ENCODE results near the gene CCR6. TPM values are rescaled to one million over a fixed set of nuclear protein-coding genes. Genes with fewer than 3 reads are reported as not detected.

The CCR6 gene
- total and polyA plus RNA-seq, 2 of the 13 experiments (the other 11 are each of a cell fraction or from before 2014, with no cell fraction given) = 4.5 to 8.7 TPM

GRCh38 chr6:167141667-167142432, 19.0 kb downstream of the CCR6 start (continued):
- TF ChIP-seq SNAPC4 (CRISPR knock-in tag; IDR thresholded peaks at IDR 0.05) (no peak), ZNF282 (IDR thresholded peaks at IDR 0.05; ENCODE audit: partially characterized antibody) (no peak), RORA (CRISPR knock-in tag; IDR thresholded peaks at IDR 0.05) (no peak), DDIT3 (CRISPR knock-in tag; IDR thresholded peaks at IDR 0.05) (no peak), ZNF598 (CRISPR knock-in tag; IDR thresholded peaks at IDR 0.05; ENCODE audit: borderline replicate concordance) (peak; percentile 42), RXRA (CRISPR knock-in tag; IDR thresholded peaks at IDR 0.05) (0 out of 2 replicates have a peak, but pooled peaks have one; percentile 31), MAFG (CRISPR knock-in tag; IDR thresholded peaks at IDR 0.05) (no peak), ZFP62 (CRISPR knock-in tag; IDR thresholded peaks at IDR 0.05) (no peak), HDAC1 (CRISPR knock-in tag; IDR thresholded peaks at IDR 0.05) (no peak), HOXA3 (CRISPR knock-in tag; IDR thresholded peaks at IDR 0.05) (peak; percentile 47; the same call in 1 of the 2 replicates), SP5 (CRISPR knock-in tag; IDR thresholded peaks at IDR 0.05; ENCODE audit: borderline replicate concordance, low read depth) (no peak), ZNF691 (CRISPR knock-in tag; IDR thresholded peaks at IDR 0.05; ENCODE audit: borderline replicate concordance, low read depth) (peak; percentile 46; the same call in 1 of the 2 replicates), ONECUT2 (CRISPR knock-in tag; IDR thresholded peaks at IDR 0.05) (no peak), FLYWCH1 (CRISPR knock-in tag; IDR thresholded peaks at IDR 0.05) (no peak), KDM4B (CRISPR knock-in tag; IDR thresholded peaks at IDR 0.05) (peak; percentile 51; the same call in 1 of the 2 replicates), ZNF33B (CRISPR knock-in tag; IDR thresholded peaks at IDR 0.05) (peak; percentile 79; the same call in 1 of the 2 replicates), ZBED4 (CRISPR knock-in tag; IDR thresholded peaks at IDR 0.05; ENCODE audit: borderline replicate concordance) (0 out of 2 replicates have a peak, but pooled peaks have one; percentile 33)
- TF ChIP-seq, protein P1, sequence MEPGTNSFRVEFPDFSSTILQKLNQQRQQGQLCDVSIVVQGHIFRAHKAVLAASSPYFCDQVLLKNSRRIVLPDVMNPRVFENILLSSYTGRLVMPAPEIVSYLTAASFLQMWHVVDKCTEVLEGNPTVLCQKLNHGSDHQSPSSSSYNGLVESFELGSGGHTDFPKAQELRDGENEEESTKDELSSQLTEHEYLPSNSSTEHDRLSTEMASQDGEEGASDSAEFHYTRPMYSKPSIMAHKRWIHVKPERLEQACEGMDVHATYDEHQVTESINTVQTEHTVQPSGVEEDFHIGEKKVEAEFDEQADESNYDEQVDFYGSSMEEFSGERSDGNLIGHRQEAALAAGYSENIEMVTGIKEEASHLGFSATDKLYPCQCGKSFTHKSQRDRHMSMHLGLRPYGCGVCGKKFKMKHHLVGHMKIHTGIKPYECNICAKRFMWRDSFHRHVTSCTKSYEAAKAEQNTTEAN (CRISPR knock-in tag; conservative IDR thresholded peaks at IDR 0.05) = no peak

Measured in HepG2 (cell line).